CD4-positive, alpha-beta T cell treated with Interleukin-1 beta for 1 hour (primary cell): Measurements from ENCODE around the gene DFFA.
"Not testable (repeated sequence)": the region's sequence is repeated elsewhere in the genome, so short reads cannot be mapped to it uniquely, and the experiment has no call there.

ENCODE experiments used
- DNase-seq, 2 donors: peaks; one replicate each; pipeline ENCODE4 v3.0.0-alpha.2; 2020 to 2022

The DFFA gene

GRCh38 chr1:10428984-10429383 lies 43.3 kb downstream of the DFFA start:
- no peak for DNase-seq

GRCh38 chr1:10426535-10426848 lies 45.8 kb downstream of the DFFA start:
- not testable (repeated sequence) for DNase-seq

GRCh38 chr1:10425826-10426534 lies 46.3 kb downstream of the DFFA start:
- not testable (repeated sequence) for DNase-seq

- DNase-seq, result no peak
These were observed 47.7 kb downstream of the DFFA start for GRCh38 chr1:10424651-10425050.

GRCh38 chr1:10424034-10424433 lies 48.3 kb downstream of the DFFA start:
- no peak for DNase-seq

- DNase-seq, result no peak
These were observed 50.7 kb downstream of the DFFA start for GRCh38 chr1:10421637-10422036.

- DNase-seq, result no peak
These were observed 53.0 kb downstream of the DFFA start for GRCh38 chr1:10419351-10419750.

GRCh38 chr1:10418741-10419140 lies 53.6 kb downstream of the DFFA start:
- not testable (repeated sequence) for DNase-seq

GRCh38 chr1:10415967-10416366 lies 56.4 kb downstream of the DFFA start:
- DNase-seq, result not testable (repeated sequence)

- DNase-seq, result peak in 1 of 2 donors; percentile 43
These were observed 57.0 kb downstream of the DFFA start for GRCh38 chr1:10415211-10415930.

GRCh38 chr1:10407201-10407600 lies 65.1 kb downstream of the DFFA start:
- DNase-seq, result no peak
